Loucy (cell line): Measurements from ENCODE around the gene RHOH.

Experiments used
- H2AFZ ChIP-seq: fragments of 200-600 bp; sonication (generic); 2 replicates; pipeline ENCODE4 v1.6.0; 2016; ENCODE audit warnings: antibody characterized with exemption, mild to moderate bottlenecking, low read length, moderate library complexity
- H3F3A ChIP-seq: fragments of 200-600 bp; 2 replicates; pipeline ENCODE4 v1.6.0; 2016; ENCODE audit warnings: antibody characterized with exemption, low read depth, mild to moderate bottlenecking
- H3K27me3 ChIP-seq: fragments of 200-600 bp; sonication (generic); 2 replicates; pipeline ENCODE4 v1.6.1; 2014; ENCODE audit warnings: low read length, mild to moderate bottlenecking; ENCODE audit not compliant: insufficient read depth, poor library complexity, severe bottlenecking
- H3K36me3 ChIP-seq: fragments of 200-600 bp; sonication (generic); 2 replicates; pipeline ENCODE4 v1.6.1; 2016; ENCODE audit warnings: low read length; ENCODE audit not compliant: insufficient read depth
- H3K4me1 ChIP-seq: fragments of 200-600 bp; sonication (generic); 2 replicates; pipeline ENCODE4 v1.5.1; 2014; ENCODE audit warnings: low read length, mild to moderate bottlenecking; ENCODE audit not compliant: insufficient read depth, poor library complexity, severe bottlenecking
- H3K4me2 ChIP-seq: fragments of 200-600 bp; sonication (generic); 2 replicates; pipeline ENCODE4 v1.6.0; 2014; ENCODE audit warnings: antibody characterized with exemption, low read length, low read depth, mild to moderate bottlenecking; ENCODE audit not compliant: poor library complexity, severe bottlenecking
- H3K4me3 ChIP-seq: fragments of 200-600 bp; sonication (generic); 2 replicates; pipeline ENCODE4 v1.5.1; 2014; ENCODE audit warnings: low read length, mild to moderate bottlenecking, mixed read lengths; ENCODE audit not compliant: poor library complexity, severe bottlenecking
- H3K79me2 ChIP-seq: fragments of 200-600 bp; sonication (generic); 2 replicates; pipeline ENCODE4 v1.6.1; 2014; ENCODE audit warnings: low read length; ENCODE audit not compliant: insufficient read depth
- H3K9ac ChIP-seq: fragments of 200-600 bp; sonication (generic); 2 replicates; pipeline ENCODE4 v1.6.0; 2014; ENCODE audit warnings: mild to moderate bottlenecking, low read depth, low read length, moderate library complexity; ENCODE audit not compliant: poor library complexity, severe bottlenecking
- H3K9me2 ChIP-seq: fragments of 200-600 bp; sonication (generic); replicated peaks from 2 replicates; pipeline ENCODE4 v1.6.1; 2016; ENCODE audit warnings: low read depth, low read length, mixed read lengths
- H3K9me3 ChIP-seq: fragments of 200-600 bp; sonication (generic); 2 replicates; pipeline ENCODE4 v1.6.1; 2014; ENCODE audit warnings: mild to moderate bottlenecking, antibody characterized with exemption, low read length, low read depth; ENCODE audit not compliant: insufficient read depth
- H4K20me1 ChIP-seq: fragments of 200-600 bp; sonication (generic); 2 replicates; pipeline ENCODE4 v1.6.0; 2014; ENCODE audit warnings: antibody characterized with exemption, low read length, mild to moderate bottlenecking; ENCODE audit not compliant: insufficient read depth, poor library complexity, severe bottlenecking
- CTCF ChIP-seq: fragments of 200-600 bp; sonication (generic); conservative IDR thresholded peaks from 2 replicates; pipeline ENCODE4 v1.5.1; 2014; ENCODE audit warnings: mild to moderate bottlenecking, antibody characterized with exemption, low read length
- EZH2phosphoT487 ChIP-seq: fragments of 200-600 bp; IDR thresholded peaks from 2 replicates; pipeline ENCODE4 v1.6.1; 2018; ENCODE audit warnings: antibody characterized with exemption, mild to moderate bottlenecking, moderate library complexity, borderline replicate concordance

The RHOH gene

GRCh38 chr4:40225497-40225896 is 28.7 kb downstream of the RHOH start:
- Histone ChIP-seq H3K9ac (no peak overlapping the region), H3K36me3 (peaks cover 88% of the 10 kb centered on the region), H3K27me3 (no peaks in the 10 kb centered on the region), H3K4me3 (no peak overlapping the region), H3K9me3 (no peaks in the 10 kb centered on the region), H4K20me1 (peaks cover 98% of the 10 kb centered on the region), H3K9me2 (no peaks in the 10 kb centered on the region), H3F3A (no peaks in the 10 kb centered on the region; the same call in 1 of the 2 replicates), H2AFZ (no peak overlapping the region), H3K4me2 (peak overlapping the region; percentile 8), H3K4me1 (peaks cover 31% of the 10 kb centered on the region), H3K79me2 (peaks cover 100% of the 10 kb centered on the region)
- TF ChIP-seq CTCF (no peak), EZH2phosphoT487 (no peak)

GRCh38 chr4:40227284-40227683 is 30.5 kb downstream of the RHOH start:
- Histone ChIP-seq H3F3A (no peaks in the 10 kb centered on the region; the same call in 1 of the 2 replicates), H3K79me2 (peaks cover 100% of the 10 kb centered on the region), H3K9ac (no peak overlapping the region), H3K4me1 (peaks cover 45% of the 10 kb centered on the region), H3K9me2 (no peaks in the 10 kb centered on the region), H3K36me3 (peaks cover 88% of the 10 kb centered on the region), H3K27me3 (no peaks in the 10 kb centered on the region), H3K4me3 (no peak overlapping the region), H3K4me2 (peak overlapping the region; percentile 2), H2AFZ (no peak overlapping the region), H4K20me1 (peaks cover 98% of the 10 kb centered on the region), H3K9me3 (no peaks in the 10 kb centered on the region)
- TF ChIP-seq CTCF (no peak), EZH2phosphoT487 (no peak)

GRCh38 chr4:40228497-40229365 is 31.9 kb downstream of the RHOH start:
- H3K9me3 ChIP-seq = no peaks in the 10 kb centered on the region
- H3K79me2 ChIP-seq = peaks cover 100% of the 10 kb centered on the region
- no peak overlapping the region for H3K4me3 ChIP-seq

More at GRCh38 chr4:40228497-40229365, 31.9 kb downstream of the RHOH start:
- Histone ChIP-seq H3K9ac (no peak overlapping the region), H3K4me2 (no peak overlapping the region), H3F3A (peaks cover 3% of the 10 kb centered on the region; the same call in 1 of the 2 replicates), H4K20me1 (peaks cover 98% of the 10 kb centered on the region), H3K9me2 (no peaks in the 10 kb centered on the region), H3K36me3 (peaks cover 91% of the 10 kb centered on the region), H3K4me1 (peaks cover 45% of the 10 kb centered on the region), H3K27me3 (no peaks in the 10 kb centered on the region), H2AFZ (no peak overlapping the region)
- TF ChIP-seq CTCF (peak; percentile 67), EZH2phosphoT487 (no peak)
